IMR-90 (cell line): ENCODE measurements around the gene TRIM38. TPM values are rescaled to one million over a fixed set of nuclear protein-coding genes. Genes with fewer than 3 reads are reported as not detected.

Experiments used
- ATAC-seq: fragments of 200-7000 bp; cut with Tn5 transposase; 2 replicates; pipeline ENCODE4 v1.9.1; 2020; ENCODE audit warnings: low read depth, mild to moderate bottlenecking, moderate library complexity
- BruUV-seq: library from RNA; stranded (reverse); fragments of 400-500 nt; replicated peaks from 2 replicates; lab custom pipeline; 2021; lab: Mats Ljungman, UMichigan
- CTCF ChIA-PET: fragments of 300-600 bp; formaldehyde crosslinking; extraction: SDS; loops from one replicate; lab custom pipeline; 2021; ENCODE audit warnings: antibody characterized with exemption; lab: Yijun Ruan, JAX
- POLR2A ChIA-PET: fragments of 300-600 bp; sonication (Branson Sonifier 250); formaldehyde crosslinking; loops from one replicate; lab custom pipeline; 2022; ENCODE audit warnings: antibody characterized with exemption; ENCODE audit not compliant: unreplicated experiment; lab: Charles Lee
- DNase-seq: peaks from one replicate; pipeline ENCODE4 v3.0.0; 2013
- H2AFZ ChIP-seq: replicated peaks from 2 replicates; pipeline ENCODE3; 2013; ENCODE audit warnings: low read length, mild to moderate bottlenecking; ENCODE audit not compliant: poor library complexity
- H2AK5ac ChIP-seq: 2 replicates; pipeline ENCODE4 v1.6.1; 2013; ENCODE audit warnings: low read depth, low read length, inconsistent platforms
- H2AK9ac ChIP-seq: replicated peaks from 2 replicates; pipeline ENCODE3; 2013; ENCODE audit warnings: mild to moderate bottlenecking, low read depth, low read length, moderate library complexity; ENCODE audit not compliant: poor library complexity
- H2BK120ac ChIP-seq: 2 replicates; pipeline ENCODE4 v1.6.1; 2013; ENCODE audit warnings: low read depth, low read length, inconsistent platforms
- H2BK15ac ChIP-seq: 3 replicates; pipeline ENCODE4 v1.6.1; 2013; ENCODE audit warnings: low read depth, low read length, inconsistent platforms
- H2BK20ac ChIP-seq: 2 replicates; pipeline ENCODE4 v1.6.1; 2013; ENCODE audit warnings: low read depth, mild to moderate bottlenecking, inconsistent platforms, low read length, moderate library complexity
- H2BK5ac ChIP-seq: 2 replicates; pipeline ENCODE4 v1.6.1; 2013; ENCODE audit warnings: mild to moderate bottlenecking, low read depth, low read length, inconsistent platforms; ENCODE audit not compliant: poor library complexity, severe bottlenecking
- H3K14ac ChIP-seq: replicated peaks from 2 replicates; pipeline ENCODE4 v1.6.1; 2013; ENCODE audit warnings: low read depth, low read length, inconsistent platforms
- H3K18ac ChIP-seq: 2 replicates; pipeline ENCODE4 v1.6.1; 2013; ENCODE audit warnings: low read depth, low read length, control low read depth
- H3K23ac ChIP-seq: 2 replicates; pipeline ENCODE4 v1.6.1; 2013; ENCODE audit warnings: low read depth, low read length, inconsistent platforms
- H3K27ac ChIP-seq: 2 replicates; pipeline ENCODE4 v1.5.1; 2013; ENCODE audit warnings: mild to moderate bottlenecking, control low read depth, low read length; ENCODE audit not compliant: insufficient read depth
- H3K27me3 ChIP-seq: 2 replicates; pipeline ENCODE4 v1.6.1; 2013; ENCODE audit warnings: low read length; ENCODE audit not compliant: control insufficient read depth, insufficient read depth
- H3K36me3 ChIP-seq: 2 replicates; pipeline ENCODE4 v1.6.1; 2013; ENCODE audit warnings: low read length, mixed read lengths; ENCODE audit not compliant: control insufficient read depth, insufficient read depth
- H3K4ac ChIP-seq: 2 replicates; pipeline ENCODE4 v1.6.1; 2013; ENCODE audit warnings: low read depth, low read length, inconsistent platforms
- H3K4me1 ChIP-seq: 2 replicates; pipeline ENCODE4 v1.6.1; 2013; ENCODE audit warnings: low read length, mixed read lengths; ENCODE audit not compliant: control insufficient read depth, insufficient read depth
- H3K4me2 ChIP-seq: 2 replicates; pipeline ENCODE4 v1.6.1; 2013; ENCODE audit warnings: low read depth, mild to moderate bottlenecking, control low read depth, low read length, moderate library complexity
- H3K4me3 ChIP-seq: 2 replicates; pipeline ENCODE4 v1.5.1; 2013; ENCODE audit warnings: low read depth, mild to moderate bottlenecking, control low read depth, low read length, moderate library complexity; ENCODE audit not compliant: insufficient read depth
- H3K56ac ChIP-seq: 2 replicates; pipeline ENCODE4 v1.6.1; 2013; ENCODE audit warnings: low read length, inconsistent platforms; ENCODE audit not compliant: insufficient read depth; ENCODE audit errors: extremely low read depth
- H3K79me1 ChIP-seq, 2 experiments: 2 replicates each; pipeline ENCODE4 v1.6.1; 2013; ENCODE audit warnings: low read length in 2 of 2, inconsistent platforms in 1 of 2, low read depth in 1 of 2
- H3K9ac ChIP-seq: 2 replicates; pipeline ENCODE4 v1.6.1; 2013; ENCODE audit warnings: low read depth, low read length, control low read depth
- H3K9me1 ChIP-seq: 2 replicates; pipeline ENCODE4 v1.6.1; 2013; ENCODE audit warnings: low read length, inconsistent platforms; ENCODE audit not compliant: insufficient read depth
- H3K9me3 ChIP-seq: 2 replicates; pipeline ENCODE4 v1.6.1; 2013; ENCODE audit warnings: low read length; ENCODE audit not compliant: control insufficient read depth, insufficient read depth
- H4K20me1 ChIP-seq: 2 replicates; pipeline ENCODE4 v1.6.1; 2013; ENCODE audit warnings: low read length, inconsistent platforms; ENCODE audit not compliant: insufficient read depth
- H4K5ac ChIP-seq: 2 replicates; pipeline ENCODE4 v1.6.1; 2013; ENCODE audit warnings: mild to moderate bottlenecking, low read depth, low read length, control low read depth
- H4K8ac ChIP-seq, 2 experiments: 2 replicates each; pipeline ENCODE4 v1.6.1; 2013; ENCODE audit warnings: low read depth in 2 of 2, low read length in 2 of 2, control low read depth in 1 of 2, inconsistent platforms in 1 of 2
- H4K91ac ChIP-seq: 2 replicates; pipeline ENCODE4 v1.6.1; 2013; ENCODE audit warnings: low read depth, low read length, inconsistent platforms; ENCODE audit not compliant: insufficient read depth
- CEBPB ChIP-seq: IDR thresholded peaks from 2 replicates; pipeline ENCODE4 v1.6.1; 2012; ENCODE audit warnings: low read depth, low read length, improper control_type of control experiment
- CTCF ChIP-seq: conservative IDR thresholded peaks from 2 replicates; pipeline ENCODE4 v1.5.1; 2012; ENCODE audit warnings: mild to moderate bottlenecking, low read depth, low read length, improper control_type of control experiment
- FOS ChIP-seq: fragments of 150-350 bp; IDR thresholded peaks from 2 replicates; pipeline ENCODE4 v1.6.1; 2016; ENCODE audit warnings: low read depth, low read length
- MXI1 ChIP-seq: IDR thresholded peaks from 2 replicates; pipeline ENCODE4 v1.6.1; 2012; ENCODE audit warnings: low read depth, mild to moderate bottlenecking, low read length, moderate library complexity, borderline replicate concordance
- NFE2L2 ChIP-seq: fragments of 150-350 bp; IDR thresholded peaks from 2 replicates; pipeline ENCODE4 v1.6.1; 2016; ENCODE audit warnings: low read depth, mild to moderate bottlenecking, low read length
- POLR2A ChIP-seq: IDR thresholded peaks from 2 replicates; pipeline ENCODE4 v1.6.1; 2012; ENCODE audit warnings: mild to moderate bottlenecking, low read depth, low read length
- RFX5 ChIP-seq: IDR thresholded peaks from 2 replicates; pipeline ENCODE4 v1.8.0; 2012; ENCODE audit warnings: low read depth, mild to moderate bottlenecking, low read length, moderate library complexity
- WGBS, 2 experiments: methylation state at CpG; one replicate each; pipeline versions ENCODE4 v1.1.5 to v1.1.7; 2013; ENCODE audit warnings: missing lambda C conversion rate in 2 of 2; ENCODE audit not compliant: insufficient read length in 1 of 2; ENCODE audit errors: extremely low coverage in 2 of 2; 5-methylcytosine and 5-hydroxymethylcytosine counted together
- dilution Hi-C: fragments of 300-500 bp; cut with HindIII; formaldehyde crosslinking; loops from one replicate; pipeline ENCODE4 v1.14.3; 2018; ENCODE audit warnings: low sequenced_read_pairs; ENCODE audit not compliant: unreplicated experiment
- in situ Hi-C: fragments of 300-500 bp; cut with MboI; formaldehyde crosslinking; loops from 3 replicates; pipeline ENCODE4 v1.14.3; 2019; ENCODE audit warnings: low sequenced_read_pairs, inconsistent platforms, mixed read lengths
- intact Hi-C: fragments of 100-400 bp; cut with micrococcal nuclease; formaldehyde crosslinking; loops from 2 replicates; pipeline ENCODE4 v1.10.0; 2022
- polyA plus RNA-seq, 3 experiments: library from polyadenylated mRNA; depleted of rRNA; stranded (reverse); fragments of >200 nt; gene quantifications; 2 replicates each; pipeline ENCODE4 v1.2.3, GENCODE V29; 2012; ENCODE audit warnings: low replicate concordance in 1 of 3
- total RNA-seq: library from RNA; depleted of rRNA; stranded (reverse); fragments of >200 nt; gene quantifications from 2 replicates; pipeline ENCODE4 v1.2.3, GENCODE V29; 2012

TRIM38 gene
- total and polyA plus RNA-seq, 2 of the 4 experiments (the other 2 are of a cell fraction) = 4.1 to 6.3 TPM

- Histone ChIP-seq H3K14ac (no peak overlapping the region), H3K36me3 (peaks cover 2% of the 10 kb centered on the region; the same call in 1 of the 2 replicates), H3K4me1 (peaks cover 12% of the 10 kb centered on the region), H2BK20ac (no peak overlapping the region), H2BK120ac (no peak overlapping the region), H4K5ac (no peak overlapping the region), H3K4ac (no peak overlapping the region), H2AK9ac (no peak overlapping the region), H2AK5ac (no peak overlapping the region), H4K91ac (no peak overlapping the region), H2AFZ (no peak overlapping the region), H2BK5ac (no peak overlapping the region), H3K4me3 (no peak overlapping the region), H3K18ac (no peak overlapping the region), H3K79me1 (peaks cover 3 to 17% of the 10 kb centered on the region in 2 experiments; a peak in 2 of 4 replicates), H3K4me2 (no peak overlapping the region), H3K27ac (no peak overlapping the region), H4K20me1 (no peaks in the 10 kb centered on the region), H3K27me3 (no peaks in the 10 kb centered on the region), H3K9me1 (no peaks in the 10 kb centered on the region), H2BK15ac (no peak overlapping the region), H3K9ac (no peak overlapping the region), H3K56ac (no peak overlapping the region), H4K8ac (no peak overlapping the region), H3K9me3 (no peaks in the 10 kb centered on the region), H3K23ac (no peak overlapping the region)
- ChIA-PET POLR2A (no interaction called here), CTCF (interaction anchor here (2.1 kb wide), 1 partner anchor 31 kb away, joined by 12 read pairs; no protein-coding TSS in a partner anchor)
- no CpG with 5 or more reads among the region's 3 CpGs for WGBS, 2 experiments
- TF ChIP-seq CEBPB (no peak), CTCF (no peak), RFX5 (no peak), POLR2A (no peak), FOS (no peak), MXI1 (no peak), NFE2L2 (no peak)
- intact Hi-C loops = no loop called here
- ATAC-seq = no peak
- no peak for DNase-seq
- BruUV-seq = no TSS peak
- dilution Hi-C loops = no loop called here
- in situ Hi-C loops = no loop called here
Observed at GRCh38 chr6:25960734-25961133, 1.9 kb upstream of the TRIM38 start.
